Tibial nerve (tissue), 4 donors: ENCODE results near the gene ZDHHC16. TPM values are rescaled to one million over a fixed set of nuclear protein-coding genes. Genes with fewer than 3 reads are reported as not detected.
"Not testable (repeated sequence)": the region's sequence is repeated elsewhere in the genome, so short reads cannot be mapped to it uniquely, and the experiment has no call there.

Source experiments
- DNase-seq, 2 donors: peaks; one replicate each; pipeline ENCODE4 v3.0.0-alpha.2; 2019; ENCODE audit warnings: low spot score in 2 of 2
- H3K27ac ChIP-seq, 4 donors: fragments of 200-600 bp; sonication (generic) in 3 of 4; one replicate each; pipeline ENCODE4 v1.5.1; 2017 to 2019; ENCODE audit warnings: mild to moderate bottlenecking in 1 of 4
- H3K27me3 ChIP-seq, 2 donors: fragments of 200-600 bp; sonication (generic) in 1 of 2; one replicate each; pipeline versions ENCODE4 v1.5.1 to v1.6.0; 2017 to 2019
- H3K36me3 ChIP-seq, 3 donors: fragments of 200-600 bp; sonication (generic); one replicate each; pipeline ENCODE4 v1.5.1; 2018 to 2019
- H3K4me1 ChIP-seq, 4 donors: fragments of 200-600 bp; sonication (generic) in 3 of 4; one replicate each; pipeline ENCODE4 v1.5.1; 2017 to 2019
- H3K4me3 ChIP-seq, 4 donors: fragments of 200-600 bp; sonication (generic) in 3 of 4; one replicate each; pipeline ENCODE4 v1.5.1; 2017 to 2019; ENCODE audit warnings: mild to moderate bottlenecking in 1 of 4, moderate library complexity in 1 of 4
- H3K9me3 ChIP-seq, 4 donors: fragments of 200-600 bp; sonication (generic) in 3 of 4; one replicate each; pipeline ENCODE4 v1.5.1; 2017 to 2019
- EP300 ChIP-seq, 2 donors: sonication (generic); formaldehyde crosslinking; IDR thresholded peaks; one replicate each; pipeline ENCODE4 v1.6.1; 2017; ENCODE audit warnings: antibody characterized with exemption in 2 of 2, mild to moderate bottlenecking in 1 of 2
- POLR2A ChIP-seq, 2 donors: fragments of 450-650 bp; IDR thresholded peaks; one replicate each; pipeline ENCODE4 v1.6.1; 2017; ENCODE audit warnings: antibody characterized with exemption in 2 of 2, mild to moderate bottlenecking in 2 of 2, moderate library complexity in 2 of 2
- WGBS, 2 donors: methylation state at CpG; one replicate each; pipeline ENCODE4 v1.1.5; 2018; 5-methylcytosine and 5-hydroxymethylcytosine counted together
- total RNA-seq, 4 donors: library from RNA; depleted of rRNA; stranded (reverse); fragments of >200 nt; gene quantifications; one replicate each; pipeline ENCODE4 v1.1.0, GENCODE V29; 2016
- TF ChIP-seq, protein P1 (sequence below), 5 experiments: fragments of 200-600 bp in 3 of 5; fragments of 450-650 bp in 2 of 5; sonication (generic) in 3 of 5; IDR thresholded peaks; one replicate each; pipeline ENCODE4 v1.5.1; 2016 to 2019; ENCODE audit warnings: antibody characterized with exemption in 5 of 5, mild to moderate bottlenecking in 3 of 5, moderate library complexity in 2 of 5

The ZDHHC16 gene
- total RNA-seq, 4 donors from 2014 or later = 26.4 to 50.4 (median 36.0) TPM

GRCh38 chr10:97404044-97404443, 41.9 kb upstream of the ZDHHC16 start:
- Histone ChIP-seq H3K27ac (no peak overlapping the region), H3K9me3 (no peaks in the 10 kb centered on the region), H3K36me3 (no peaks in the 10 kb centered on the region), H3K4me3 (no peak overlapping the region), H3K27me3 (no peaks in the 10 kb centered on the region), H3K4me1 (peaks cover 0 to 39% (median 13%) of the 10 kb centered on the region in 4 donors)
- no peak for TF ChIP-seq POLR2A (IDR thresholded peaks at IDR 0.05)
- TF ChIP-seq EP300 (IDR thresholded peaks at IDR 0.05) = no peak
- TF ChIP-seq, protein P1, sequence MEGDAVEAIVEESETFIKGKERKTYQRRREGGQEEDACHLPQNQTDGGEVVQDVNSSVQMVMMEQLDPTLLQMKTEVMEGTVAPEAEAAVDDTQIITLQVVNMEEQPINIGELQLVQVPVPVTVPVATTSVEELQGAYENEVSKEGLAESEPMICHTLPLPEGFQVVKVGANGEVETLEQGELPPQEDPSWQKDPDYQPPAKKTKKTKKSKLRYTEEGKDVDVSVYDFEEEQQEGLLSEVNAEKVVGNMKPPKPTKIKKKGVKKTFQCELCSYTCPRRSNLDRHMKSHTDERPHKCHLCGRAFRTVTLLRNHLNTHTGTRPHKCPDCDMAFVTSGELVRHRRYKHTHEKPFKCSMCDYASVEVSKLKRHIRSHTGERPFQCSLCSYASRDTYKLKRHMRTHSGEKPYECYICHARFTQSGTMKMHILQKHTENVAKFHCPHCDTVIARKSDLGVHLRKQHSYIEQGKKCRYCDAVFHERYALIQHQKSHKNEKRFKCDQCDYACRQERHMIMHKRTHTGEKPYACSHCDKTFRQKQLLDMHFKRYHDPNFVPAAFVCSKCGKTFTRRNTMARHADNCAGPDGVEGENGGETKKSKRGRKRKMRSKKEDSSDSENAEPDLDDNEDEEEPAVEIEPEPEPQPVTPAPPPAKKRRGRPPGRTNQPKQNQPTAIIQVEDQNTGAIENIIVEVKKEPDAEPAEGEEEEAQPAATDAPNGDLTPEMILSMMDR (IDR thresholded peaks at IDR 0.05) = no peak
- DNase-seq = no peak

GRCh38 chr10:97406064-97406463, 39.9 kb upstream of the ZDHHC16 start:
- no peaks in the 10 kb centered on the region for H3K36me3 ChIP-seq
- H3K4me1 ChIP-seq = peaks cover 0 to 26% (median 7%) of the 10 kb centered on the region in 4 donors
- peak overlapping the region in 1 of 4 donors; percentile 36 for H3K27ac ChIP-seq
- no peaks in the 10 kb centered on the region for H3K9me3 ChIP-seq
- no peak overlapping the region for H3K4me3 ChIP-seq
- no peaks in the 10 kb centered on the region for H3K27me3 ChIP-seq
- 65 to 78% methylated on average over 3 of the region's 3 CpGs for WGBS, 2 donors
- no peak for DNase-seq
- TF ChIP-seq POLR2A (IDR thresholded peaks at IDR 0.05) (no peak), EP300 (IDR thresholded peaks at IDR 0.05) (no peak)

GRCh38 chr10:97406483-97406882, 39.5 kb upstream of the ZDHHC16 start:
- peaks cover 0 to 23% (median 7%) of the 10 kb centered on the region in 4 donors for H3K4me1 ChIP-seq

DNA sequence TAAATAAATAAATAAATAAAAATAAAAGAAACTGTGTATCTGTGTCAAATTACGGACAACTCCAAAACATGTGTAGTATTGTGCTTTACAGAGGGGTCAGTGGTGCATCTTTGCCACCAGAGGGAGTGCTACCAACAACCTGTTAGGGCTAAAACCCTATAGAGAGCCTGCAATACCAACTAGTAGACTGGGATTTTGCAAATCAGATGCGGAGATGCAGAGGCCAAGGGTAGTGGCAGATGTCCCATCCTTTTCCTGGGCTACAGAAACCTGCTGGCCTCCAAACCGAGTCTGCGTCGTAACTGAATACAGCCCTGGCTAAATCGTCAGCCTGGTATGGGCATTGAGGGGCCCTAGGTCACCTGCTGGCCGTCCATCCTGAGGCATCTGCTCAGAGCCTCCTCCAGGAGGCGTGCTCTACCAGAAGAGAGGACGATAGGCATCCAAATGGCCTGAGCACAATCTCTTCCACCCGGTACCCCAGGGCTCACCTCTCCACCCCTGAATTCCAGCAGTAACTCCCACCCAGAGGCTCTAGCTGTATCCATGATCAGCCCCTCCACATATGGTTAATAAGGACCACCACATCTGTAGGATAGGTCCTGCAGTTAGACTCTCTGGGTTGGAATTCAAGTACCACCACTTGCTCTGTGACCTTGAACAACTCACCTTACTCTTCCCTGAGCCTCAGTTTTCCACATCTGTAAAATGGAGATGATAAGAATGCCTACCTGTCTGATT, 38.6 kb upstream of the ZDHHC16 start:
- Histone ChIP-seq H3K36me3 (no peaks in the 10 kb centered on the region), H3K4me3 (peak overlapping the region in 1 of 4 donors; percentile 14), H3K27ac (peak overlapping the region in 1 of 4 donors; percentile 4), H3K9me3 (no peaks in the 10 kb centered on the region), H3K4me1 (peaks cover 0 to 19% (median 7%) of the 10 kb centered on the region in 4 donors), H3K27me3 (no peaks in the 10 kb centered on the region)
- WGBS, 2 donors = 6 to 9% methylated on average over 8 to 10 of the region's 10 CpGs
- DNase-seq = peak in 1 of 2 donors; percentile 42
- TF ChIP-seq POLR2A (IDR thresholded peaks at IDR 0.05) (no peak), EP300 (IDR thresholded peaks at IDR 0.05) (no peak)
- TF ChIP-seq, protein P1 (IDR thresholded peaks at IDR 0.05) = peak; percentile 73 to 85 (median 74)

More at GRCh38 chr10:97406483-97406882, 39.5 kb upstream of the ZDHHC16 start:
- H3K27me3 ChIP-seq, H3K4me3 ChIP-seq, H3K36me3 ChIP-seq, H3K9me3 ChIP-seq, DNase-seq: not testable (repeated sequence)
- H3K27ac ChIP-seq = peak overlapping the region in 1 of 4 donors; percentile 16
- 84 to 89% methylated on average over 7 of the region's 7 CpGs for WGBS, 2 donors

GRCh38 chr10:97407952-97408248, 38.1 kb upstream of the ZDHHC16 start:
- no peak for DNase-seq
- Histone ChIP-seq H3K36me3 (no peaks in the 10 kb centered on the region), H3K4me3 (no peak overlapping the region), H3K27me3 (no peaks in the 10 kb centered on the region), H3K4me1 (peaks cover 0 to 19% (median 7%) of the 10 kb centered on the region in 4 donors), H3K27ac (no peak overlapping the region), H3K9me3 (no peaks in the 10 kb centered on the region)
- no peak for TF ChIP-seq POLR2A (IDR thresholded peaks at IDR 0.05)
- TF ChIP-seq, protein P1 (IDR thresholded peaks at IDR 0.05) = no peak
- no peak for TF ChIP-seq EP300 (IDR thresholded peaks at IDR 0.05)
- WGBS, 2 donors = 78 to 88% methylated on average over 2 of the region's 2 CpGs

GRCh38 chr10:97408496-97408992, 37.4 kb upstream of the ZDHHC16 start:
- Histone ChIP-seq H3K4me3 (no peak overlapping the region), H3K4me1 (peaks cover 0 to 19% (median 7%) of the 10 kb centered on the region in 4 donors), H3K9me3 (no peaks in the 10 kb centered on the region), H3K27ac (no peak overlapping the region), H3K36me3 (no peaks in the 10 kb centered on the region), H3K27me3 (no peaks in the 10 kb centered on the region)
- TF ChIP-seq POLR2A (IDR thresholded peaks at IDR 0.05) (no peak), EP300 (IDR thresholded peaks at IDR 0.05) (no peak)
- TF ChIP-seq, protein P1 (IDR thresholded peaks at IDR 0.05) = no peak
- 52 to 56% methylated on average over 10 of the region's 10 CpGs for WGBS, 2 donors
- no peak for DNase-seq
